ENCODE data around the gene CFAP46.

The CFAP46 gene

GRCh38 chr10:132789659-132790148 lies 152.7 kb downstream of the CFAP46 start:
- no peak for DNase-seq (ENCODE audit: low read depth in 3 of 3)

GRCh38 chr10:132788831-132789219 lies 153.5 kb downstream of the CFAP46 start:
- no peak for DNase-seq (ENCODE audit: low read depth in 3 of 3)

GRCh38 chr10:132788180-132788830 lies 154.1 kb downstream of the CFAP46 start:
- DNase-seq (ENCODE audit: low read depth in 3 of 3): no peak

GRCh38 chr10:132787495-132788179 lies 154.7 kb downstream of the CFAP46 start:
- DNase-seq (ENCODE audit: low read depth in 3 of 3): no peak

- no peak for DNase-seq (ENCODE audit: low read depth in 3 of 3)
Measured at GRCh38 chr10:132786884-132787494, 155.4 kb downstream of the CFAP46 start.

- no peak for DNase-seq (ENCODE audit: low read depth in 3 of 3)
Measured at GRCh38 chr10:132786476-132786883, 155.9 kb downstream of the CFAP46 start.

GRCh38 chr10:132785723-132786475 lies 156.5 kb downstream of the CFAP46 start, which contains the start of gene NKX6-2:
TSS of gene NKX6-2 (minus strand) at chr10:132786147. CDS start at chr10:132785948, 199 bp downstream.
- DNase-seq (ENCODE audit: low read depth in 3 of 3): no peak

- no peak for DNase-seq (ENCODE audit: low read depth in 3 of 3)
Measured at GRCh38 chr10:132784866-132785722, 157.3 kb downstream of the CFAP46 start.

GRCh38 chr10:132783940-132784865 lies 158.2 kb downstream of the CFAP46 start:
- no peak for DNase-seq (ENCODE audit: low read depth in 3 of 3)

GRCh38 chr10:132783165-132783939 lies 159.0 kb downstream of the CFAP46 start:
- DNase-seq (ENCODE audit: low read depth in 3 of 3): no peak

- DNase-seq (ENCODE audit: low read depth in 3 of 3): no peak
Measured at GRCh38 chr10:132781556-132781955, 160.8 kb downstream of the CFAP46 start.

GRCh38 chr10:132780356-132780755 lies 162.0 kb downstream of the CFAP46 start:
- no peak for DNase-seq (ENCODE audit: low read depth in 3 of 3)

GRCh38 chr10:132779549-132780294 lies 162.6 kb downstream of the CFAP46 start:
- DNase-seq (ENCODE audit: low read depth in 3 of 3): no peak

GRCh38 chr10:132777441-132777840 lies 164.9 kb downstream of the CFAP46 start:
- DNase-seq (ENCODE audit: low read depth in 3 of 3): no peak

- DNase-seq (ENCODE audit: low read depth in 3 of 3): no peak
Measured at GRCh38 chr10:132776821-132777220, 165.5 kb downstream of the CFAP46 start.

- no peak for DNase-seq (ENCODE audit: low read depth in 3 of 3)
Measured at GRCh38 chr10:132776186-132776585, 166.2 kb downstream of the CFAP46 start.

GRCh38 chr10:132774902-132775863 lies 167.2 kb downstream of the CFAP46 start:
- no peak for DNase-seq (ENCODE audit: low read depth in 3 of 3)

Data from stimulated activated CD4-positive, alpha-beta T cell treated with anti-CD3 and anti-CD28 coated beads, TNF-alpha, amount 100 ng/mL, for 4 hours (primary cell).